GM23248 (cell line): ENCODE measurements around the gene BRF1.

Experiments
- EZH2 ChIP-seq: fragments of 200-600 bp; sonication (generic); IDR thresholded peaks from 2 replicates; pipeline ENCODE4 v1.6.1; 2018; ENCODE audit warnings: antibody characterized with exemption, mild to moderate bottlenecking; ENCODE audit not compliant: insufficient read depth, poor library complexity, severe bottlenecking
- EZH2phosphoT487 ChIP-seq: fragments of 200-600 bp; sonication (generic); IDR thresholded peaks from 2 replicates; pipeline ENCODE4 v1.6.1; 2018; ENCODE audit warnings: antibody characterized with exemption, moderate library complexity, mild to moderate bottlenecking, low read depth; ENCODE audit not compliant: insufficient read depth

- TF ChIP-seq EZH2phosphoT487 (no peak), EZH2 (no peak)
Measured at GRCh38 chr14:105244334-105244733, 56.5 kb downstream of the BRF1 start.
